ENCODE results near the gene IGLL1.
"Not testable (repeated sequence)": the region's sequence is repeated elsewhere in the genome, so short reads cannot be mapped to it uniquely, and the experiment has no call there.

The IGLL1 gene

GRCh38 chr22:23598805-23599518 is 18.9 kb upstream of the IGLL1 start:
- Histone ChIP-seq H3K4me2 (ENCODE audit: low read depth, low read length, poor library complexity, severe bottlenecking) (no peak overlapping the region), H3F3A (ENCODE audit: insufficient read depth) (no peaks in the 10 kb centered on the region), H3K9me3 (ENCODE audit: insufficient read depth, low read length) (no peaks in the 10 kb centered on the region), H3K27me3 (ENCODE audit: low read length) (no peaks in the 10 kb centered on the region), H3K36me3 (ENCODE audit: low read length) (no peaks in the 10 kb centered on the region), H3K4me3 (ENCODE audit: insufficient read depth, low read length, poor library complexity, severe bottlenecking) (no peak overlapping the region), H3K9ac (ENCODE audit: low read length) (no peak overlapping the region), H4K20me1 (ENCODE audit: low read depth, low read length) (no peaks in the 10 kb centered on the region), H2AFZ (ENCODE audit: low read depth, low read length, severe bottlenecking) (no peak overlapping the region), H3K9me2 (replicated peaks; ENCODE audit: insufficient read depth, low read length) (no peaks in the 10 kb centered on the region), H3K79me2 (ENCODE audit: insufficient read depth, low read length) (no peaks in the 10 kb centered on the region), H3K27ac (ENCODE audit: low read depth, low read length) (no peak overlapping the region)
- TF ChIP-seq, protein P1, sequence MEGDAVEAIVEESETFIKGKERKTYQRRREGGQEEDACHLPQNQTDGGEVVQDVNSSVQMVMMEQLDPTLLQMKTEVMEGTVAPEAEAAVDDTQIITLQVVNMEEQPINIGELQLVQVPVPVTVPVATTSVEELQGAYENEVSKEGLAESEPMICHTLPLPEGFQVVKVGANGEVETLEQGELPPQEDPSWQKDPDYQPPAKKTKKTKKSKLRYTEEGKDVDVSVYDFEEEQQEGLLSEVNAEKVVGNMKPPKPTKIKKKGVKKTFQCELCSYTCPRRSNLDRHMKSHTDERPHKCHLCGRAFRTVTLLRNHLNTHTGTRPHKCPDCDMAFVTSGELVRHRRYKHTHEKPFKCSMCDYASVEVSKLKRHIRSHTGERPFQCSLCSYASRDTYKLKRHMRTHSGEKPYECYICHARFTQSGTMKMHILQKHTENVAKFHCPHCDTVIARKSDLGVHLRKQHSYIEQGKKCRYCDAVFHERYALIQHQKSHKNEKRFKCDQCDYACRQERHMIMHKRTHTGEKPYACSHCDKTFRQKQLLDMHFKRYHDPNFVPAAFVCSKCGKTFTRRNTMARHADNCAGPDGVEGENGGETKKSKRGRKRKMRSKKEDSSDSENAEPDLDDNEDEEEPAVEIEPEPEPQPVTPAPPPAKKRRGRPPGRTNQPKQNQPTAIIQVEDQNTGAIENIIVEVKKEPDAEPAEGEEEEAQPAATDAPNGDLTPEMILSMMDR (IDR thresholded peaks at IDR 0.05; ENCODE audit: insufficient read depth, low read length, poor library complexity, severe bottlenecking) = no peak
- no peak for TF ChIP-seq EZH2phosphoT487 (conservative IDR thresholded peaks at IDR 0.05; ENCODE audit: low read length)

DNA sequence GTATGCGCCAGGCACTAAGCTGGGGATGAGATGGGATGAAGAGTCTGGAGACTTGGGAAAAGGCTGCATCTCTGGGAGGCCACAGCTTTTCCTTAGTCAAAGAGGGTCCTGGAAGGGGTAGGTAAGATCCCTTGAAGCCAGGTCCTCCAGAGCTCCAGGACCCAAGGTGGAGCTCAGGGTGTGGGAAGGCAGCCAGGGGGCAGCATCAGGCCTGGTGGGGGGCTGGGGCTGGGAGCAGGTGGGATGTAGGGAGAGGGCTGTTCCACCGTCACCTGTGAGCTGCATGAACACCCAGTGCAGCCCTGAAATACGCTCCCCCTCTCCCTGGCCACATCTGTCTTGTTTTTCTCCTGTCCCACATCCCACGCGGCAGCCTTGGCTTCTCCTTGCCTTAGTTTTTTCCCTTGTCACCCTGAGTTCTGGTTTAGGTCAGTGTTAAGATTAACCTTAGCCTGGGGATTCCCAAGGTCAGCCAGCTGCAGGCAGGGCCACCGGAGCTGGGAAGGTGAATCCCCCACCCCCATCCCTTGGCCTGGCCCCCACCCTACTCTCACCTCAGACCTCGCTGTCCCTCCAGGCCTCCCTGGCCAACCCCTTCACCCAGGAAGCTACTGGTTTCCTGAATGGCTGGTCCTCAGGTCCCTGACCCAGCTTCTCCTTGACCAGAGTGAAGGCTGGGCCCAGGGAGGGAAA is 17.6 kb upstream of the IGLL1 start:
- not testable (repeated sequence) for H3K9ac ChIP-seq (ENCODE audit: low read length); H3K9me3 ChIP-seq (ENCODE audit: insufficient read depth, low read length); H3K4me3 ChIP-seq (ENCODE audit: insufficient read depth, low read length, poor library complexity, severe bottlenecking); H3K9me2 ChIP-seq (replicated peaks; ENCODE audit: insufficient read depth, low read length); H3F3A ChIP-seq (ENCODE audit: insufficient read depth); H3K36me3 ChIP-seq (ENCODE audit: low read length); H3K27me3 ChIP-seq (ENCODE audit: low read length); H3K27ac ChIP-seq (ENCODE audit: low read depth, low read length); H3K79me2 ChIP-seq (ENCODE audit: insufficient read depth, low read length); H4K20me1 ChIP-seq (ENCODE audit: low read depth, low read length); H3K4me2 ChIP-seq (ENCODE audit: low read depth, low read length, poor library complexity, severe bottlenecking); H2AFZ ChIP-seq (ENCODE audit: low read depth, low read length, severe bottlenecking)

GRCh38 chr22:23595904-23596303 is 15.8 kb upstream of the IGLL1 start:
- not testable (repeated sequence) for H4K20me1 ChIP-seq (ENCODE audit: low read depth, low read length); H2AFZ ChIP-seq (ENCODE audit: low read depth, low read length, severe bottlenecking); H3K36me3 ChIP-seq (ENCODE audit: low read length); H3K9me3 ChIP-seq (ENCODE audit: insufficient read depth, low read length); H3K79me2 ChIP-seq (ENCODE audit: insufficient read depth, low read length); H3K9me2 ChIP-seq (replicated peaks; ENCODE audit: insufficient read depth, low read length); H3K4me2 ChIP-seq (ENCODE audit: low read depth, low read length, poor library complexity, severe bottlenecking); H3K4me3 ChIP-seq (ENCODE audit: insufficient read depth, low read length, poor library complexity, severe bottlenecking); H3F3A ChIP-seq (ENCODE audit: insufficient read depth); H3K27me3 ChIP-seq (ENCODE audit: low read length); H3K9ac ChIP-seq (ENCODE audit: low read length); H3K27ac ChIP-seq (ENCODE audit: low read depth, low read length)

DNA sequence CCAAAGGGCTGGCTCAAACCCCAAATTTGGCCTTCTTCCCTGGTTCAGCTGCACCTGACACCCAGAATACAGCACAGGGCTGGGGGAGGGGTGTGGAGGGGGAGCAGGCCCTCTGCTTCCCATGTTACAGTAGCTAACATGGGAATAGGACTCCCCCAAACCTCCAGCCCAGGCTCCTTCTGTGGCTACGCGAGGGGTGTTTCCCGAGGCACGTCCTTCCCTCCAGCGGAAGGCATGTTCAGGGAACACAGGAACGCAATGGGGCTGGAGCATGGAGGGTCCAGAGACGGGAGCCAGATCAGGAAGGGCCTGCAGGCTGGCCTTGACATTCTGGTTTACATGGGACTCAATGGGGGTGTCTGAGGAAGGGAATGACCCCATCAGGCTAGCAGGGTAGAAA is 11.8 kb upstream of the IGLL1 start:
- no peaks in the 10 kb centered on the region for H3F3A ChIP-seq (ENCODE audit: insufficient read depth)
- no peaks in the 10 kb centered on the region for H3K27me3 ChIP-seq (ENCODE audit: low read length)
- no peaks in the 10 kb centered on the region for H3K9me3 ChIP-seq (ENCODE audit: insufficient read depth, low read length)
- H3K4me2 ChIP-seq (ENCODE audit: low read depth, low read length, poor library complexity, severe bottlenecking) = no peak overlapping the region
- H3K79me2 ChIP-seq (ENCODE audit: insufficient read depth, low read length) = no peaks in the 10 kb centered on the region
- no peaks in the 10 kb centered on the region for H3K9me2 ChIP-seq (replicated peaks; ENCODE audit: insufficient read depth, low read length)
- H3K9ac ChIP-seq (ENCODE audit: low read length) = no peak overlapping the region
- TF ChIP-seq EZH2phosphoT487 (conservative IDR thresholded peaks at IDR 0.05; ENCODE audit: low read length) = no peak
- TF ChIP-seq, protein P1 (IDR thresholded peaks at IDR 0.05; ENCODE audit: insufficient read depth, low read length, poor library complexity, severe bottlenecking) = no peak
- no peak overlapping the region for H3K27ac ChIP-seq (ENCODE audit: low read depth, low read length)
- H3K4me3 ChIP-seq (ENCODE audit: insufficient read depth, low read length, poor library complexity, severe bottlenecking) = no peak overlapping the region
- no peak overlapping the region for H2AFZ ChIP-seq (ENCODE audit: low read depth, low read length, severe bottlenecking)
- H3K36me3 ChIP-seq (ENCODE audit: low read length) = no peaks in the 10 kb centered on the region
- H4K20me1 ChIP-seq (ENCODE audit: low read depth, low read length) = no peaks in the 10 kb centered on the region
